Left renal pelvis (tissue), 4 donors: ENCODE measurements around the gene PNPLA7. TPM values are rescaled to one million over a fixed set of nuclear protein-coding genes. Genes with fewer than 3 reads are reported as not detected.
A peak's percentile ranks its signal among the peaks of the same experiment; 100 is the strongest.
"Not testable (repeated sequence)": the region's sequence is repeated elsewhere in the genome, so short reads cannot be mapped to it uniquely, and the experiment has no call there.

ENCODE experiments used
- DNase-seq, 4 donors: peaks; one replicate each; pipeline ENCODE4 v3.0.0-alpha.2; 2013; ENCODE audit warnings: low read depth in 4 of 4, low spot score in 3 of 4
- polyA plus RNA-seq, 4 donors: library from polyadenylated mRNA; unstranded; fragments of 120-200 nt; gene quantifications; one replicate each; pipeline ENCODE4 v1.2.1, GENCODE V29; 2013; ENCODE audit not compliant: insufficient read length in 4 of 4

PNPLA7 gene
- polyA plus RNA-seq: 1 to 10 TPM; 1.4 to 4.6 (median 2.8) TPM

- peak; percentile 68 to 74 (median 73) for DNase-seq
These were observed at the start of gene PNPLA7 for GRCh38 chr9:137550231-137550621. PNPLA7 (minus strand) TSS chr9:137550402; CDS start chr9:137550197, 205 bp downstream.

- DNase-seq: no peak
These were observed 48.7 kb upstream of the PNPLA7 start for GRCh38 chr9:137598943-137599342.

- not testable (repeated sequence) for DNase-seq
These were observed 46.4 kb upstream of the PNPLA7 start for GRCh38 chr9:137596577-137596976.

- DNase-seq: no peak
These were observed 43.0 kb upstream of the PNPLA7 start for GRCh38 chr9:137593176-137593575.

GRCh38 chr9:137592767-137593166 is 42.6 kb upstream of the PNPLA7 start:
- no peak for DNase-seq

GRCh38 chr9:137590469-137591383 is 40.5 kb upstream of the PNPLA7 start, which contains the start of gene ZMYND19:
ZMYND19 (minus strand) TSS chr9:137590512; CDS start chr9:137590263, 249 bp downstream.
- peak; percentile 70 to 86 (median 82) for DNase-seq

GRCh38 chr9:137590123-137590468 is 39.9 kb upstream of the PNPLA7 start:
- no peak for DNase-seq

GRCh38 chr9:137589441-137590122 is 39.4 kb upstream of the PNPLA7 start:
- DNase-seq: no peak

- no peak for DNase-seq
These were observed 38.7 kb upstream of the PNPLA7 start for GRCh38 chr9:137588891-137589290.

- DNase-seq: no peak
These were observed 38.1 kb upstream of the PNPLA7 start for GRCh38 chr9:137588311-137588710.

GRCh38 chr9:137586854-137587253 is 36.7 kb upstream of the PNPLA7 start:
- no peak for DNase-seq

- DNase-seq: no peak
These were observed 33.8 kb upstream of the PNPLA7 start for GRCh38 chr9:137583957-137584356.

- DNase-seq: no peak
These were observed 33.1 kb upstream of the PNPLA7 start for GRCh38 chr9:137583347-137583746.

GRCh38 chr9:137582286-137582860 is 32.2 kb upstream of the PNPLA7 start:
- DNase-seq: no peak

- no peak for DNase-seq
These were observed 31.4 kb upstream of the PNPLA7 start for GRCh38 chr9:137581361-137582285.

GRCh38 chr9:137580954-137581322 is 30.7 kb upstream of the PNPLA7 start:
- no peak for DNase-seq

GRCh38 chr9:137580209-137580953 is 30.2 kb upstream of the PNPLA7 start:
- DNase-seq: no peak

- DNase-seq: no peak
These were observed 29.0 kb upstream of the PNPLA7 start for GRCh38 chr9:137579259-137579604.

- peak; percentile 60 to 84 (median 82) for DNase-seq
These were observed 28.5 kb upstream of the PNPLA7 start, which contains the start of gene DPH7 for GRCh38 chr9:137578518-137579258. DPH7 (minus strand) TSS chr9:137578925; CDS start chr9:137578777, 148 bp downstream.
